Erythroblast (primary cell): Measurements from ENCODE around the gene GOLGA6L7.

Experiments used
- GATA1 ChIP-seq: IDR thresholded peaks from 2 replicates; pipeline ENCODE4 v1.6.1; 2011; ENCODE audit warnings: low read depth, mild to moderate bottlenecking, control low read depth, low read length, moderate library complexity
- POLR2A ChIP-seq: IDR thresholded peaks from 2 replicates; pipeline ENCODE4 v1.6.1; 2011; ENCODE audit warnings: mild to moderate bottlenecking, low read length

- TF ChIP-seq POLR2A (no peak), GATA1 (no peak)
Observed at GRCh38 chr15:28886431-28887338, 38.2 kb upstream of the GOLGA6L7 start.
